Measurements from ENCODE around the gene KCNS1. TPM values are rescaled to one million over a fixed set of nuclear protein-coding genes. Genes with fewer than 3 reads are reported as not detected.

The KCNS1 gene
- total RNA-seq, 1 donor from 2014 or later, result 2.2 TPM

GRCh38 chr20:45104786-45105185, 3.9 kb upstream of the KCNS1 start:
- Mint-ChIP-seq H3K36me3 (ENCODE audit: low read depth, unreplicated experiment) (no peaks in the 10 kb centered on the region), H3K9me3 (ENCODE audit: unreplicated experiment) (no peaks in the 10 kb centered on the region), H3K27ac (ENCODE audit: unreplicated experiment) (peak overlapping the region; percentile 55), H3K4me3 (ENCODE audit: unreplicated experiment) (peak overlapping the region; percentile 22), H3K27me3 (ENCODE audit: low read depth, unreplicated experiment) (peaks cover 8% of the 10 kb centered on the region), H3K4me1 (ENCODE audit: low read depth, unreplicated experiment) (peaks cover 12% of the 10 kb centered on the region)
- Histone ChIP-seq H3K27ac (ENCODE audit: low read depth, low read length) (peak overlapping the region; percentile 29), H3K9ac (ENCODE audit: low read length) (no peak overlapping the region), H3K4me1 (ENCODE audit: insufficient read depth, low read length) (peaks cover 11% of the 10 kb centered on the region), H3K27me3 (ENCODE audit: insufficient read depth, low read length) (no peaks in the 10 kb centered on the region), H3K79me2 (ENCODE audit: insufficient read depth, low read length) (no peaks in the 10 kb centered on the region), H2AFZ (ENCODE audit: low read depth, low read length) (no peak overlapping the region), H4K20me1 (ENCODE audit: insufficient read depth, low read length) (no peaks in the 10 kb centered on the region), H3K9me3 (ENCODE audit: insufficient read depth, low read depth, low read length) (no peaks in the 10 kb centered on the region), H3K4me3 (ENCODE audit: insufficient read depth, low read depth, low read length) (no peak overlapping the region), H3K36me3 (ENCODE audit: insufficient read depth, low read length) (no peaks in the 10 kb centered on the region), H3K4me2 (ENCODE audit: low read length) (peak overlapping the region; percentile 54)
- TF ChIP-seq EZH2 (IDR thresholded peaks at IDR 0.05; ENCODE audit: insufficient read depth, low read length), result no peak
- no peak for TF ChIP-seq CTCF (IDR thresholded peaks at IDR 0.05; ENCODE audit: insufficient read depth, low read depth, low read length)
- DNase-seq (ENCODE audit: low read depth) (peak; percentile 87), FAIRE-seq (no peak)

- TF ChIP-seq CTCF (IDR thresholded peaks at IDR 0.05; ENCODE audit: insufficient read depth, low read depth, low read length), result no peak
- TF ChIP-seq EZH2 (IDR thresholded peaks at IDR 0.05; ENCODE audit: insufficient read depth, low read length), result no peak
- Histone ChIP-seq H3K9ac (ENCODE audit: low read length) (no peak overlapping the region), H3K36me3 (ENCODE audit: insufficient read depth, low read length) (no peaks in the 10 kb centered on the region), H3K4me2 (ENCODE audit: low read length) (no peak overlapping the region), H4K20me1 (ENCODE audit: insufficient read depth, low read length) (no peaks in the 10 kb centered on the region), H3K79me2 (ENCODE audit: insufficient read depth, low read length) (no peaks in the 10 kb centered on the region), H2AFZ (ENCODE audit: low read depth, low read length) (no peak overlapping the region), H3K4me1 (ENCODE audit: insufficient read depth, low read length) (peaks cover 13% of the 10 kb centered on the region), H3K4me3 (ENCODE audit: insufficient read depth, low read depth, low read length) (no peak overlapping the region), H3K27me3 (ENCODE audit: insufficient read depth, low read length) (peaks cover 8% of the 10 kb centered on the region), H3K9me3 (ENCODE audit: insufficient read depth, low read depth, low read length) (no peaks in the 10 kb centered on the region), H3K27ac (ENCODE audit: low read depth, low read length) (no peak overlapping the region)
- Mint-ChIP-seq H3K9me3 (ENCODE audit: unreplicated experiment) (no peaks in the 10 kb centered on the region), H3K27me3 (ENCODE audit: low read depth, unreplicated experiment) (peaks cover 15% of the 10 kb centered on the region), H3K27ac (ENCODE audit: unreplicated experiment) (no peak overlapping the region), H3K4me3 (ENCODE audit: unreplicated experiment) (no peak overlapping the region), H3K4me1 (ENCODE audit: low read depth, unreplicated experiment) (peaks cover 12% of the 10 kb centered on the region), H3K36me3 (ENCODE audit: low read depth, unreplicated experiment) (peaks cover 4% of the 10 kb centered on the region)
- FAIRE-seq (no peak), DNase-seq (ENCODE audit: low read depth) (no peak)
These were observed 2.1 kb upstream of the KCNS1 start for GRCh38 chr20:45103072-45103471.

- peak overlapping the region; percentile 71 for H3K4me2 ChIP-seq (ENCODE audit: low read length)
- no peak for FAIRE-seq
- no peak overlapping the region for H3K4me3 ChIP-seq (ENCODE audit: insufficient read depth, low read depth, low read length)
These were observed 465 bp upstream of the KCNS1 start for GRCh38 chr20:45101333-45101850.

More at GRCh38 chr20:45101333-45101850, 465 bp upstream of the KCNS1 start:
- Mint-ChIP-seq H3K4me3 (ENCODE audit: unreplicated experiment) (no peak overlapping the region), H3K27ac (ENCODE audit: unreplicated experiment) (peak overlapping the region; percentile 75), H3K27me3 (ENCODE audit: low read depth, unreplicated experiment) (peaks cover 20% of the 10 kb centered on the region), H3K36me3 (ENCODE audit: low read depth, unreplicated experiment) (peaks cover 4% of the 10 kb centered on the region), H3K9me3 (ENCODE audit: unreplicated experiment) (no peaks in the 10 kb centered on the region), H3K4me1 (ENCODE audit: low read depth, unreplicated experiment) (peaks cover 12% of the 10 kb centered on the region)
- no peak overlapping the region for H3K27ac ChIP-seq (ENCODE audit: low read depth, low read length)
- no peak overlapping the region for H2AFZ ChIP-seq (ENCODE audit: low read depth, low read length)
- no peak for DNase-seq (ENCODE audit: low read depth)
- H3K36me3 ChIP-seq (ENCODE audit: insufficient read depth, low read length), result no peaks in the 10 kb centered on the region
- no peaks in the 10 kb centered on the region for H3K79me2 ChIP-seq (ENCODE audit: insufficient read depth, low read length)
- H3K27me3 ChIP-seq (ENCODE audit: insufficient read depth, low read length), result peaks cover 25% of the 10 kb centered on the region
- peak overlapping the region; percentile 13 for H3K9ac ChIP-seq (ENCODE audit: low read length)
- TF ChIP-seq EZH2 (IDR thresholded peaks at IDR 0.05; ENCODE audit: insufficient read depth, low read length) (no peak), CTCF (IDR thresholded peaks at IDR 0.05; ENCODE audit: insufficient read depth, low read depth, low read length) (no peak)
- H3K9me3 ChIP-seq (ENCODE audit: insufficient read depth, low read depth, low read length), result no peaks in the 10 kb centered on the region
- no peaks in the 10 kb centered on the region for H4K20me1 ChIP-seq (ENCODE audit: insufficient read depth, low read length)
- peaks cover 17% of the 10 kb centered on the region for H3K4me1 ChIP-seq (ENCODE audit: insufficient read depth, low read length)
